Erythroblast (primary cell): ENCODE measurements around the gene PLXNB2.

ENCODE experiments used
- GATA1 ChIP-seq: IDR thresholded peaks from 2 replicates; pipeline ENCODE4 v1.6.1; 2011; ENCODE audit warnings: low read depth, mild to moderate bottlenecking, control low read depth, low read length, moderate library complexity
- POLR2A ChIP-seq: IDR thresholded peaks from 2 replicates; pipeline ENCODE4 v1.6.1; 2011; ENCODE audit warnings: mild to moderate bottlenecking, low read length

DNA sequence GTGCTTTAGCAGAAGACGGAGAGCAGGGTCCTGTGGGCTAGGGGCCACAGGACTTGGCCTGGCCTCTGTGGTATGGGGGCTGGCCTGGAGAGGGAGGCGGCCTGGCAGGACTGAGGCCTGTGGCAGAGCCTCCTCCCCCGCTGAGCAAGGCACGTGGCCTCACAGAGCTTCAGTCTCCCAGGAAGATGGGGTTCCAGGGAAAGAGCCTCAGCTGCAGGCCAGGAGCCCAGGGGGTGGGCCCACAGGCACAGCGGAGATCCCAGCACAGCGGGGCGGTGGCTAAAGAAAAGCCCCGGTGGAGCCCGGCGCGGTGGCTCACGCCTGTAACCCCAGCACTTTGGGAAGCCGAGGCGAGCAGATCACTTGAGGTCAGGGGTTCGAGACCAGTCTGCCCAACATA, 48.1 kb downstream of the PLXNB2 start:
- TF ChIP-seq POLR2A (no peak), GATA1 (no peak)
